Eye (tissue), 1 donor: ENCODE data around the gene MAP10.
"Not testable (repeated sequence)": the region's sequence is repeated elsewhere in the genome, so short reads cannot be mapped to it uniquely, and the experiment has no call there.

ENCODE experiments used
- DNase-seq: peaks from one replicate; pipeline ENCODE4 v3.0.0-alpha.2; 2015

The MAP10 gene, protein sequence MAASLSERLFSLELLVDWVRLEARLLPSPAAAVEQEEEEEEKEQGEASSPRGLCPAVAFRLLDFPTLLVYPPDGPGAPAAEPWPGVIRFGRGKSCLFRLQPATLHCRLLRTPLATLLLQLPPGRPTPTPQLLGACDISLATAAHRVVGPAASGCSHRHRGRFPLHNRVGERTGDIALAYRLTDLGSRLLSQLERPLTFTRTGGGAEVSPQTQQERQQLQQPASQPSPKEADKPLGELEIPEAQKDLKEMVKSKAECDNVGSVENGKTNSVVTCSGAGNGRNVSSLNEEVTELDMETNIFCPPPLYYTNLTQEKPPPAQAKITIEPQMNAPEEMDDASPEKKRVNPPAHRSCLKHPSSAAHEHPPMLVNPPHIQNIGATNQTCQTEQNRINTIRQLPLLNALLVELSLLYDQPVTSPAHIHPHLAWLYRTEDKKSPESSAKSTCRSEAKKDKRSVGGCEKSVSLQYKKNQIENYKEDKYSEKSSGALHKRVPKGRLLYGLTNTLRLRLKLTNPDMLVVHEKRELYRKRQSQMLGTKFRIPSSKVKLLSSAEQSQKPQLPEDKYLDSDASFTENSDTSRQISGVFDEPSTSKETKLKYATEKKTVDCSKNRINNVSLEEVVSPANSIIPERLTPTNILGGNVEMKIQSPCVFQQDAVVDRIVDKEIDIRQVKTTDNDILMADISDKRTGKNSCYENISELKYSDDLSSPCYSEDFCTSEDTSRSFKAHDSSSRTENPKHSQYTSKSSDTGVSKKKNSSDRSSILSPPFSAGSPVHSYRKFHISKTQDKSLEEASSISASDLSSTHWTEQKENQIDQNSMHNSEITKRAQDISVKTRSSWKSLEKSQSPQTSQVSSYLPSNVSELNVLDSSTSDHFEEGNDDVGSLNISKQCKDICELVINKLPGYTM

DNA sequence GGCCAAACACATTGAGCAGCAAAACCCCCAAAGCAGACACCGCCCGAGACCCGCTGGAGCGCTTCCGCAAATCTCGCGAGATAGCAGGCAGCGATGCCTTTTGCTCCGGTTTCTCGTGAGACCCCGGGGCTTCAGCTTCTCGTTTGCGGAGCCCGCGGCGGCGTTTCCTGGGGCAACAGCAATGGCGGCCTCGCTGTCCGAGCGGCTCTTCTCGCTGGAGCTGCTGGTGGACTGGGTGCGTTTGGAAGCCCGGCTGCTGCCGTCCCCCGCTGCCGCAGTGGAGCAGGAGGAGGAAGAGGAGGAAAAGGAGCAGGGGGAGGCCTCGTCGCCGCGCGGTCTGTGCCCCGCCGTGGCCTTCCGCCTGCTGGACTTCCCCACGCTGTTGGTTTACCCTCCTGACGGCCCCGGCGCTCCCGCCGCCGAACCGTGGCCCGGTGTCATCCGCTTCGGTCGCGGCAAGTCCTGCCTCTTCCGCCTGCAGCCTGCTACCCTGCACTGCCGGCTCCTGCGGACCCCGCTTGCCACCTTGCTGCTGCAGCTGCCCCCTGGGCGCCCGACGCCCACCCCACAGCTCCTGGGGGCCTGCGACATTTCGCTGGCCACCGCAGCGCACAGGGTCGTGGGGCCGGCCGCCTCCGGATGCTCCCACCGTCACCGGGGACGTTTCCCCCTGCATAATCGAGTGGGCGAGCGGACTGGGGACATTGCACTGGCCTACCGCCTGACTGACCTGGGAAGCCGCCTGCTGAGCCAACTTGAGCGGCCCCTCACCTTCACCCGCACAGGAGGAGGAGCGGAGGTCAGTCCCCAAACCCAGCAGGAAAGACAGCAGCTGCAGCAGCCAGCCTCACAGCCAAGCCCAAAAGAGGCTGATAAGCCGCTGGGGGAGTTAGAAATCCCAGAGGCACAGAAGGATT lies at the start of gene MAP10:
TSS of gene MAP10 (plus strand) at position 148 of the 917 bp plus-strand sequence. CDS start at position 182, 34 bp downstream.
- peak; percentile 93 for DNase-seq

DNA sequence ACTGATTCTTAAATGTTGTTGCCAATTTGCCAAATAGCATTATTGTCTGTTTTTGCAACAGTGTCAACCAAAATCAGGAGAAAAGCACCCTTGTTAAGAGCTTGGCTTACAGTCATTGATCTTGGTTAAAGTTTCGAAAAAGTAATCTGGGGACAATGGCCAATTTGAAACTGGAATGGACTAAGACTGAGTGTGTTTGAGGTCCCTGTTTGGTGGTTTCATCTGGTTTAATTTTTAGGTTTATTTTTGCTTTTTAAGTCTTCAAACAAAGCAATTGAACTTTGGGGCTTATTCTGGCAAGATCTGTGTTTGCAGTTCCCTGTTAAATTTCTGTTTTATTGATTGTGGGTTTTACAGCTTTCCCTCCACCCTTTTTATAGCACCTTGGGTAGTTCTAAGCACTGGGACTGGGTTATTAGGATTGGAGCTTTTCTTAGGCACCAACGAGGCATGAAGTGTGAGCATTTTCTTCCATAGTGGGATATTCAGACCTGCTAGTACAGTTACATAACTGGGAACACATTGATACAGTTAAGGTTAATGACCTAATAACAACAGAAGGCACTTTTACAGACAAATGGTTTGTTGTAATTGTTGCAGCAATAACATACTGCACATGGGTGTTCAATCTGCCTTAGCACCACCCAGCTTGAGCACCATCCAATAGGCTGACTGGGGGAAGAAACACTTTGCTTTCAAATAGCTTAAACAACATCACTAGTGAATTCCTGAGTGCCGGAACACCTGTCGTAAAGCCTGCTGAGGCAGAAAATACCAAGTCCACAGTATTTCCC lies 40.6 kb upstream of the MAP10 start:
- DNase-seq, result peak; percentile 21

DNA sequence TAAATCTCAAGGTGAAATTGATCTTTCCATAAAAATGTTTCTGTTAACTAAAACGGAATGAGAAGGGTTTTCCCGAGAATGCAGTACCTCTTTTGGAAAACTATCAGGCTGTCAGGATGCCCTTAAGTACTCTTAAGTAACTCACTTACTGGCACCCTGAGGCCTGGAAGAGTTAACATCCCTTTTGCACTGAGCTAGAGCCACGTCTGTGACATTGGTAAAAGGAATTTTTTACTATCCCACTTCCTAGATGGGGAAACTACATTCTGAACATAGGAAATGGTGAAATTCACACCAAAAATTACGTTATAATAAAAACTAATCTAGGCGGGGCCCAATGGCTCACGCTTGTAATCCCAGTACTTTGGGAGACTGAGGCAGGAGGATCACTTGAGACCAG lies 39.7 kb upstream of the MAP10 start:
- no peak for DNase-seq

DNA sequence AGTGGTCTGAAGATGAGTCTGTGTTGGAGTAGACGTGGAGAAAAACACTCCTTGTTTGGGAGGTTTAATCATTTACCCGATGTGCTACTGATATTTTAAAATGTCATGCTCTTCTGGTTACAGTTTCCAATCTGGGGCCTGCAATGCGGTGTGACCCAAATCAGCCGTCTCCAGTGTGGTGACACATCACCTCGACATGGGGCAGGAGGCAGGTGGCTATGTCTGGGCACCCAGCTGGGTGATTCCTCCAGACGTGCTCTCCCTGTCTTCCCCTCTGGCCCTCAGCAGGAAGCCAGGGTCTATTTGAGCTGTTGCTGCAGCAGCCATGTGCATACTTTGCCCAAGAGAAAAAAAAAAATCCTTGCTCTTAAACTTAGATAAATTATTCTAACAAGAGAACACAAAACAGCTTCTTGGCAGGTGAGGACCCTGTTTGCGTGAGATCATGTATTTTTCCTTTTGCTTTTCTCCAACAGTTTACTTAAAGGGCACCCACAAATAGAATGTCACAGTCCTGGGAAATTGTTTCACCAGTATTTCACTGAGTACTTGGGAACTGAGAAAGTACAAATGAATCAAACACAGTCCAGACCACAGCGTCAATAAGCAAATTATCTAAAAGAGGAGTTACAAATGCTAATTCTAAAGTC lies 38.9 kb upstream of the MAP10 start:
- DNase-seq, result no peak

DNA sequence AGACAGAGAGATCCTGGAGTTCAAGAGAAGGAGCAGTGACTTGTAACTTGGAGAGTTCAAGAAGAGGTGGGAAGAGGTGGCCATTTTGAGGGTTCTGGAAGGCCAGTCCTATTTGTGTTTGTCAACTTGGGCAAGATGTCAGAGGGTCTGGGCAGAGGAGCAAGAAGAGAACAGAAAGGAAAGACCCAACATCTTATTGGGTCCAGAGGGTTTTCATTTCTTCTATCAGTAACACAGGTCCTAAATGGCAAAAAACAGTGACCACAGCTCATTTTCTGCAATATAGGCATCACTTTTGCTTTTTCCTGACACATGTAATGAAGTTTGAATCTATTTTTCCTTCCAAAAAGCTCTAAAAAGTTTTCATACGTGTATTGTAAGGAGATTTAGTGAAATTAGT lies 38.3 kb upstream of the MAP10 start:
- DNase-seq, result no peak

DNA sequence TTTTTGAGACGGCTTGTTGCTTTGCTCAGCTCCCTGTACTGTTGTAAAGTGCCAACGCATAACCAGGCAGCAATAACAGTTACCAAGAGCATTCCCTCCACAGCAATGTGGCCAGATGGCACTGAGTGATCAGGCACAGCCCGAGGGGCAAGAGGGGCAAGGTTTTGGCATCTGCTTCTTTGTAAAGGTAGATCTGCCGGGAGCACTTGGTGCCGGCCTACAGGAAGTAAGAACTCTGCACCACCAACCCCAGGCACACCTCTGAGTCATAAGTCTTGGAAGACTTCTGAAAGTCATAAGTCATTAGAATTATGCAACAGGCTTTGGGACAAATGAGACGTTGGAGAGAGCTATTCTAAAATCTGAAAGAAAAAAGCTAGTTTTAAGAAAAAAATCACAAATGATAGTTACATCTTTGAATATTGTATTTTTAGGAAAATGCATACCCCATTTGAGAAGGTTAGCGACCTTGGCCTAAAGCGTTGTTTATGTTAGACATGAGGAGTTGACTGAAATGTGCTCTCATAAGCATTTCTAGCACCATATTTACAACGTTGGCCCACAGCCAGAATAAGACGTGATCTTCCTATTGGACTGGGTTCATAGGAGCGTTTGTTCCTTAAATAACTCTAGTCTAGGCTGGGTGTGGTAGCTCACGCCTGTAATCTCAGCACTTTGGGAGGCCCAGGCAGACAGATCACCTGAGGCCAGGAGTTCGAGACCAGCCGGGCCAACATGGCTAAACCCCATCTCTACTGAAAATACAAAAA lies 37.7 kb upstream of the MAP10 start:
- no peak for DNase-seq

DNA sequence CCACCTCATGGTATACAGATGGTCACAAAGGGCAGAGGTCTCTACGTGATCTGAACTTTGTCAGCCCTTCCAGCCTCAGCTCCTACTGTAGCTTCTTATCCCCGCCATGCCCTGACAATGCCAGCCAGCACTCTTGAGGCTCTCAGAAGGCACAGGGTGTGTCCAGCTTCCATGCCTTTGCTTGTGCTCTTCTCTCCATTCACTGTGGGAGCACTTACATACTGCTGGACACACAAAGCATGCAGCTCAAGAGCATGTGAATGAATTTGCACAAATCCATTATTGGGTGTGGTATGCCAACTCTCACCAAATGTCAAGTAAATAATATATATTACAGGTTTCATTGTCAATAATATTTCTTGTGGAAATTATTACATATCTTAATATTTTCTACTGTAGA lies 36.4 kb upstream of the MAP10 start:
- no peak for DNase-seq

DNA sequence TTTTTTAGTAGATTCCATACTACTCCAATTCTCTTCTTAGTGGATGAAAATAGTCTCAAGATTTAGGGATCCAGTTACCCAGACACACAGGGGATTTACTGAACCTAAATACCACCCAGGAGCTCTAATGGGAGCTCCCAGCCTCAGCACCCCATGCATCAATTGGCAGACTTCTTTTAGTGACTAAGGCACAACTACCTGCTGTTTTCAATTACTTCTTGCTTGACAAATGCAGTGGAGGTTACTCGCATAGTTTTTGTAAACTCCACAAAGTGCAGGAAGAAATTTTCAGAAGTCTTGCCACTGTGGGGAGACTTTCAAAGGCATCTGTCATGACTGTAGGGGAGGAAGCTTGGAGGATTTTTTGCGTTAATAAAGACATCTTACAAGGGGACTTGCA lies 35.5 kb upstream of the MAP10 start:
- DNase-seq, result no peak

DNA sequence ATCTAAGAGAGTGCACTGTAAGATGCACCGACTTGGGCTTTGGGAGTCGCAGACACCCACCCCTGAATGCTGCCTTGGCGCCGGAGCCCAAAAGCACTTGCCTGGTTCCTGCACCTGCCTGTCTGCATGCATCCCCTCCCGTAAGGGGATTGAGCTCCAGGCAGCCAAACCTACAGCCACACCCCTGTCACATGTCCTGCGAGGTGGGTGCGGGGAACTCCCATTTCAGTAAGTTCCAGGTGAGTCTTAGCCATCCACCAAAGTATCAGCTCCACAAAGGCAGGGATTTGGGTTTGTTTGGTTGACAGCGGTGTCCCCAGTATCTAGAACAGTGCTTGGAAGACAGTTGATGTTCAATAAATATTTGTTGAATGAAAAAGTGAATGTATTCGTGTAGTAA lies 31.5 kb upstream of the MAP10 start:
- DNase-seq, result no peak

DNA sequence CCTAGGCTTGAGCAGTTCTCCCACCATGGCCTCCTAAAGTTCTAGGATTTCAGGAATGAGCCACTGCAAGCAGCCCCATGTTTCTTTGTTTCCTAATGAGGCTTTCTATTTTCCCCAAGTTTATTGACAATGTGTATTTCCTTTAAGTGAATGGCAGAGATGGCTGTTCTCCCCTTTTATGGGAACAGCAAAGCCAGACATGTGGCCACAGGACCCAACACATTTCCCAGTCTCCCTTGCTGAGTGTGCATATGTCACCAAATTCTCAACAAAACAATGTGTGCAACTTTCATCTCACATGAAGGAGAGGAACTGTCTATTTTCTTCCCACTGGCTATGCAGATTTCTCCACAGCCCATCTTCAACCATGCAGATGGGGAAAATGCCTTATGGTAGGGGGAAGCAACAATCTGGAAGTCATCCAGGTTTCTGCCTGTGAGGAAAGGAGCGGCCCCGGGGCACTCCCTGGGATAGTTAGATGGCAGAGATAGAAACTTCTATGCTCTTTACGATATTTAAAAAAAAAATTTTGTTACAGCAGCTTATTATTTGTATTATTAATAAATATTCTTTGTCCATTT lies 28.6 kb upstream of the MAP10 start:
- no peak for DNase-seq

DNA sequence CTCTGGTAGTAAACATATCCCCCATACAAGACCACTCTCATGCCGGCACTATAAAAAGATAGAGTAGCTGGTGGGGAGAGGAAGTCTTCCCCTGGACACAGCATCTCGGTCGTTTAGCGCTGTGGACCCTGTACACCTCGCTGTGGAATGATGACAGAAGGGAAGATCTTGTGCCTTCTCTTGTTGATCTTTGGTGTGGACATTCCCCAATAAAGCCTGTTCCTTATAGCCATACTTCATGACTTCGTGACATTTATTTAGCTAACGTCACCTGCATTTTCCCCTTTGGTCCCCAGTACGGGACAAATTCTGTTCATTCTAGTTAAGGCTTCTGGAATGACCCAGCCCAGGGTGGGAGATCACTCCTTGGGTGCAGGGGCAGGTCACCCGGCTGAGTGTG lies 24.9 kb upstream of the MAP10 start:
- DNase-seq, result no peak

DNA sequence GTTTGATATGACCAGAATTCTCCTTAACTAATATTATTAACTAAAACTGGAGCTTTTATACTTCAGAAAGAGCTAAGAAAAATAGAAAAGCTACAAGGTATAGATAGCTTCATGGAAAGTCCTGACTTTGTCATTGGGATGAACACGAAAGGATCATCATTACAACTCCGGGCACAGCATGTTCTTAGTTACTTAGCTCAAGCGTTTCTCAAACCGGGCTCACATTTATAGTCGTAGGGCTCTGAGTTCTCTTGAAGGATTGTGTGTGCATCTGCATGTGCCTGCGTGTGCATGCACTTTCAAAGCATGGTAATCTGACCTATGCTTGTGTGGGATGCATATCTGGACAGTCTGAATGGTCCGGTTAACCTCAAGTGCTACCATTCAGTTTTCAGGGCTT lies 20.4 kb upstream of the MAP10 start:
- no peak for DNase-seq

DNA sequence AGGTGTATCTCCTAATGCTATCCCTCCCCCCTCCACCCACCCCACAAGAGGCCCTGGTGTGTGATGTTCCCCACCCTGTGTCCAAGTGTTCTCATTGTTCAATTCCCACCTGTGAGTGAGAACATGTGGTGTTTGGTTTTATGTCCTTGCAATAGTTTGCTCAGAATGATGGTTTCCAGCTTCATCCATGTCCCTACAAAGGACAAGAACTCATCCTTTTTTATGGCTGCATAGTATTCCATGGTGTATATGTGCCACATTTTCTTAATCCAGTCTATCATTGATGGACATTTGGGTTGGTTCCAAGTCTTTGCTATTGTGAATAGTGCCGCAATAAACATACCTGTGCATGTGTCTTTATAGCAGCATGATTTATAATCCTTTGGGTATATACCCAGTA lies 19.6 kb upstream of the MAP10 start:
- DNase-seq, result not testable (repeated sequence)

DNA sequence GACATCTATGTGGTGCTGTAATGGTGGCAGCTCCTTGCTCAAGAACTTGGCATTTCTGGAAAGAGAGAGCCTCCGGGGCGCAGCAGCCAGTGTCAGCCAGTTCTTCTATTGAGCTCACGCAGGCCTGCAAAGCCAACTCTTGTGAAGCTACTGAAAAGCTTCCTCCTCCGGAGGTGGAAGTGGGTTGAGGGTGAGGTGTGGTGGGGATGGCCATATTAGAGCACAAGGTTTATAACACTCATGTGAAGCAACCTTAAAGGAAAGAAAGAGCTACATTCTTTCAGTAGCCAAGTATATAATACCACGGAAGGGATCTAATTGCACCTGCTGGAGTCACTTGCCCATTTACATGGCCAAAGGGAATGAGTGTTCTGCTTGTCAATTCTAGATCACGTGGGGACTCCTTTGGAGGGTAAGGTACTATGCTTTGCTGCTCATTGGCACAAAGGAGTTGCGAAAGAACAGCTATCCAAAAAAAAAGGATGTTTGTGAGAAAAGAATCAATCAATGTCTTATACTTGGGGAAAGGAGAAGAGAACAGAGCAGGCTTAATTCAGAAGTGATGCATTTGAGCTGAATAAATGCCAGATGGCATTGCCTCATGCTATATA lies 18.3 kb upstream of the MAP10 start:
- no peak for DNase-seq

DNA sequence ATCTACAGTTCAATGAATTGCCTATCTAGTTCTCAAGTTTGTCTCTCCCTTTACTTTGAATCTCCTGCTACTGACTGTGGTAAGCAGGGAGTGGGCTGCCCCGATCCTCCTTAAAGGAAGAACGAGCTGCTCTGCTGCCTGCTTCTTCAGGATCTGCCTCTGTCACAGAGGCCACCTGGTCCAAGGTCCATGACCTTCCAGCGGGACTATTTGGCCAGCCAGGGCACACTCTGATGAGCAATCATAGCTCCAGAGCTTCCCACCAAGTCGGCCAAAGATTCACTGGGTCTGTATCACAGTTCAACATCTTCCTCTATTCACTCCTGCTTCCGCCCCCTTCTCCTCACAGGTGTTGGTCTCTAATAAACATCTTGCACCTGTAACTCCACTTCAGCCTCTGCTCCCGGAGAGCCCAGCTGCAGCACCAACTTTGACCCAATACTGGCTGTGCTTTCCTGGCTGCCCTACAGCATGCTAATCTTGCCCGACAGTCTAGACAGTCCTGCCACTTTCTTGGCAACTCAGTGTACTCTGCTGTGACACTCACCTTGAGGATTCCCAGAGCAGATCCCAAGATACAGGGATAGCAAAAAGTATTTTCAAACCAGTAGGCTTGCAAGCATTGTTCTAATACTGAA lies 16.9 kb upstream of the MAP10 start:
- no peak for DNase-seq

DNA sequence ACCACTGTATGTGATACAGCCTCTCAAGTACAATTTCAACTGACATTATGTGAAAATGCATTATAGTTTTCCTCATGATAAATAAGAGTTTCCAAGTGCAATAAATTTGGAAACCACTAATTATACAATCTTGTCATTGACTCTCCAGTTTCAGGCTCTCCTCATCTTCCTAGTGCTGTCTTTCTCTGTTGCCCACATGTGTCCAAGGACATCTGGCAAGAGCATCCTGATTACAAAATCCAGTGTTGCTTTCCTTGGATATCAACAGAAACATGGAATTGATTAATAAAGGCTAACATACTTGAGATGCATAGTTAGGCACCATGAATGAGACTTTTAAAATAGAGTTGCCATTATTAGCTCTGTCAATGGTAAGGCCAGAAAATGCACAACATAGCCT lies 15.6 kb upstream of the MAP10 start:
- DNase-seq, result no peak

DNA sequence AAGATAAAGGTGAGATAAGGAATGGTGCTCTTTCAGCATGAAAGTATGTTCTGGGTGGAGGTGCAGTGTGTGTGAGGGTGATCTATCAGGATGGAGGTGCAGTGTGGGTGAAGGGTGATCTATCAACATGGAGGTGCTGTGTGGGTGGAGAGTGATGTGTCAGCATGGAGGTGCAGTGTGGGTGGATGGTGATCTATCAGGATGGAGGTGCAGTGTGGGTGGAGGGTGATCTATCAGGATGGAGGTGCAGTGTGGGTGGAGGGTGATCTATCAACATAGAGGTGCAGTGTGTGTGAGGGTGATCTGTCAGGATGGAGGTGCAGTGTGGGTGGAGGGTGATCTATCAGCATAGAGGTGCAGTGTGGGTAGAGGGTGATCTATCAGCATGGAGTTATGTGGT lies 12.3 kb upstream of the MAP10 start:
- no peak for DNase-seq

DNA sequence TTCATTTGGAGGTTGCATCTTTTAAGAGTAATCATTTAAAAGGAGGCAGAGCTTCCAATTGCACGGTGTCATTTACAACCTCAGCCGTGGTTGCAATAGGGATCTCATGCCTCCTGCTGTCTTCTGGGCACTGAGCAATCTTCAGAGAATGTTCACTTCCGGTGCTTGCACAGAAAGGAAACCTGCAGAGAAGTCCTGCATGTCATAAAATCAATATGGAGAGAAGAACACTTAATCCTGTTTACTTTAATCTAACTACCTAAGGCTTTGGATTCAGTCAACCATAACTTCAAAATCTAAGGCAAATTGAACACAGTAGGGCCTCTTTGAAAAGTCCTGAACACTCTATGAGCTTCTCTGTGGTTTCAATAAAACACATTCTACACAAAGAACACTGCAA lies 11.3 kb upstream of the MAP10 start:
- DNase-seq, result peak; percentile 30

DNA sequence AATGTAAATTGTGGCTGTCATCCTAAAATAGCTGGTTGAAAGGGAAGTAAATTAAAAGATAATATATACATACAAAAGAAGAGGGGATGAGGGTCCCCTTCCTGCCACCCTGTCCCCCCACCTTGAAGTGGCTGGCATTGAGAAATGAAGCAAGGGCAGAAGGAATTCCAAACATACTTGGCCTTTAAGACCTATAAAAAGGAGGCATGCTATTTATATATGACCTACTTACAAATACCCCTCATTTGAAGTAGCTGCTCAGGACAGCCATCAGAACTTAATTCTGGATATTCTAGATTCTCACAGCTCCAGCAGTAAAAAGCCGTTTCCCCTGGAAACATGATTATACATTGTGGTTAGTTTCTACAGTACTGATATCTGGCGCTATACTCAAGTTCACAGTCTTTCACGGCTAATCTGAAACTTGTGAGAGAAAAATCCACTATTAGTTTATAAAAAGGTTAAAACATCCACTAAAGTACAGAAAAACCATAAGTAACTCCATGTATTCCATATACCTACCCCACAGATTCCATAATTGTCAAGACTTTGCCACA lies 9.6 kb upstream of the MAP10 start:
- DNase-seq, result no peak
